GM23248 (cell line): ENCODE results near the gene BCHE.

Experiments used
- EZH2 ChIP-seq: fragments of 200-600 bp; sonication (generic); IDR thresholded peaks from 2 replicates; pipeline ENCODE4 v1.6.1; 2018; ENCODE audit warnings: antibody characterized with exemption, mild to moderate bottlenecking; ENCODE audit not compliant: insufficient read depth, poor library complexity, severe bottlenecking
- EZH2phosphoT487 ChIP-seq: fragments of 200-600 bp; sonication (generic); IDR thresholded peaks from 2 replicates; pipeline ENCODE4 v1.6.1; 2018; ENCODE audit warnings: antibody characterized with exemption, moderate library complexity, mild to moderate bottlenecking, low read depth; ENCODE audit not compliant: insufficient read depth

DNA sequence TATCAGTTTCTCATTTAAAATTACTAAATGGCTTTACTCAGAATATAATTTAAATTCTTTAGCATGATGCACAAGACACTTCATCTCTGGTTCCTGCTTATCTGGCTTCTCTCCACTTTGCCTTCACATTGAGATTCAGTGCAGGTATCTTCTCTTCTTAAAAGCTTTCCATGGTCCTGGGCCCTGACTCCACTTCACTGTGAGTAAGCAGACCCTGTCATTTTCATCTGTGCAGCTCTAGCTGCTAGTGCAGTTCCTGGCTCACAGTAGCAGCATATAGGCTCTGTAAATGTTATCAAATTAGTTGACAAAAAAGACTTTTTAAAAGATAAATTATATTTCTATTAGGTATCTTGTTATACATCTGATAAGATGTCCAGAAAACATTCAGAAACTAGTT is 58.8 kb downstream of the BCHE start:
- TF ChIP-seq EZH2: no peak
- no peak for TF ChIP-seq EZH2phosphoT487
